Measurements from ENCODE around the gene ATG2A. TPM values are rescaled to one million over a fixed set of nuclear protein-coding genes. Genes with fewer than 3 reads are reported as not detected.

Gene ATG2A
- total and polyA plus RNA-seq, 12 donors: 3.6 to 43.5 (median 33.1) TPM

GRCh38 chr11:64868904-64869570, 48.0 kb downstream of the ATG2A start:
- Histone ChIP-seq H3K36me3 (replicated peaks in 1 of 2) (peaks cover 0 to 32% of the 10 kb centered on the region in 2 donors), H3K4me1 (replicated peaks in 1 of 2) (peaks cover 23 to 57% of the 10 kb centered on the region in 2 donors), H3K27me3 (no peaks in the 10 kb centered on the region), H3K27ac (peak overlapping the region in 2 of 5 donors; percentile 68 to 76), H3K9me3 (replicated peaks in 1 of 3) (no peaks in the 10 kb centered on the region), H3K4me3 (no peak overlapping the region)
- intact Hi-C loops (cut with DNase I): no loop called here
- 68 to 93% (median 81%) methylated on average over 15 to 21 of the region's 21 CpGs for WGBS, 4 donors
- no peak for TF ChIP-seq POLR2A (IDR thresholded peaks at IDR 0.05)
- no peak for TF ChIP-seq CTCF (IDR thresholded peaks at IDR 0.05)
- no peak for DNase-seq

- no peak for TF ChIP-seq CTCF (IDR thresholded peaks at IDR 0.05)
- intact Hi-C loops (cut with DNase I): no loop called here
- Histone ChIP-seq H3K4me3 (no peak overlapping the region), H3K27me3 (no peaks in the 10 kb centered on the region), H3K27ac (no peak overlapping the region), H3K4me1 (replicated peaks in 1 of 2) (peaks cover 35 to 68% of the 10 kb centered on the region in 2 donors), H3K36me3 (replicated peaks in 1 of 2) (peaks cover 0 to 25% of the 10 kb centered on the region in 2 donors), H3K9me3 (replicated peaks in 1 of 3) (no peaks in the 10 kb centered on the region)
- WGBS, 4 donors: 88 to 91% (median 89%) methylated on average over 25 to 28 of the region's 28 CpGs
- no peak for DNase-seq
Measured at GRCh38 chr11:64867748-64868462, 49.1 kb downstream of the ATG2A start.

- TF ChIP-seq POLR2A (IDR thresholded peaks at IDR 0.05) (no peak), CTCF (IDR thresholded peaks at IDR 0.05) (no peak)
- 94 to 97% (median 95%) methylated on average over 4 of the region's 4 CpGs for WGBS, 4 donors
- H3K27ac ChIP-seq: peak overlapping the region in 2 of 5 donors; percentile 86 to 88
- peaks cover 0 to 7% of the 10 kb centered on the region in 2 donors for H3K36me3 ChIP-seq (replicated peaks in 1 of 2)
- peaks cover 43 to 69% of the 10 kb centered on the region in 2 donors for H3K4me1 ChIP-seq (replicated peaks in 1 of 2)
- intact Hi-C loops (cut with DNase I): no loop called here
- no peaks in the 10 kb centered on the region for H3K27me3 ChIP-seq
- no peaks in the 10 kb centered on the region for H3K9me3 ChIP-seq (replicated peaks in 1 of 3)
- no peak for DNase-seq
- H3K4me3 ChIP-seq: no peak overlapping the region
Measured at GRCh38 chr11:64866173-64866491, 50.9 kb downstream of the ATG2A start.

GRCh38 chr11:64865286-64866172, 51.5 kb downstream of the ATG2A start:
- 59 to 62% (median 61%) methylated on average over 15 of the region's 15 CpGs for WGBS, 4 donors
- peaks cover 0 to 5% of the 10 kb centered on the region in 2 donors for H3K36me3 ChIP-seq (replicated peaks in 1 of 2)
- H3K4me3 ChIP-seq: no peak overlapping the region
- peak in 1 of 7 donors; percentile 60 for DNase-seq
- TF ChIP-seq POLR2A (IDR thresholded peaks at IDR 0.05): no peak
- no peak for TF ChIP-seq CTCF (IDR thresholded peaks at IDR 0.05)
- peaks cover 37 to 63% of the 10 kb centered on the region in 2 donors for H3K4me1 ChIP-seq (replicated peaks in 1 of 2)
- H3K9me3 ChIP-seq (replicated peaks in 1 of 3): no peaks in the 10 kb centered on the region
- H3K27ac ChIP-seq: peak overlapping the region in 4 of 5 donors; percentile 51 to 88 (median 80)
- H3K27me3 ChIP-seq: no peaks in the 10 kb centered on the region
- intact Hi-C loops (cut with DNase I): no loop called here

All from adrenal gland (tissue), 12 donors.